ENCODE results near the gene INTS11. TPM values are rescaled to one million over a fixed set of nuclear protein-coding genes. Genes with fewer than 3 reads are reported as not detected.

INTS11 gene
- total and polyA plus RNA-seq, 9 of the 15 experiments (the other 6 are each of a cell fraction or from before 2014, with no cell fraction given) = 3.6 to 183 (median 110) TPM

DNA sequence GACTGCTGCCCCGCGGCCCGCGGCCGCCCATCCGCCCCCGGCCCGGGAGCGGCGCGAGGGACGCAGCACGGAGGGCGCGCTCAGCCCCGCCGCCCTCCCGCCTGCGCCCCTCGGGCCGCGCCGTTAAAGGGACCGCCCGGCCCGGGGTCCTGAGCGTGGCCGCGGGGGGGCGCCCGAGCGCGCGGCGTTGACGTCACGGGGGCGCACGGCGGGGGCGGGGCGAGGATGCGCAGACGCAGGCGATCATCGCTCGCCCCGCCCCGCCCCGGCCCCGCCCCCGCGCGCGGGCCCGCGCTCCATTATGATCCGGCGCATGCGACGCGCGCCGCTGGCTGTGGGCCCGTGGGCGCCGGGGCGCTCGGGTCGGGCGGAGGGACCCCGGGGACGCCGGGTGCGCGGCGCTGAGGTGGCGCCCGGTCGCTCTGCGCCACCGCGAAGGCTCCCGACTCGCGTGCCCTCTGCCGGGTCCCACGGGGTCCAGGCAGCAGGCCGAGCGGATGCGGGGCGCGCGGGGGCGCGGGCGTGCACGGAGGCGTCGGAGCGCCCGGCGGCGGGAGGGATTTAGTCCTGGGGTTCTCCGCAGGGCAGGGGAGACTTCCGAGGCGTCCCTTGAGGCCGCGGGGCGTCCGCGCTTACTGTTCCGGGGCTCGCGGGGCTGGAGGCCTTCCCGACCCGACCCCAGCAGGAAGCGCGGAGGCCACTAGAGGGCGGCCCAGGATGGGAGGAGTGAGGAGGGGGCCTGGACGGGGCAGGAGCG lies 25.0 kb upstream of the INTS11 start, which contains the start of gene DVL1 (continued):
- TF ChIP-seq, protein P1, sequence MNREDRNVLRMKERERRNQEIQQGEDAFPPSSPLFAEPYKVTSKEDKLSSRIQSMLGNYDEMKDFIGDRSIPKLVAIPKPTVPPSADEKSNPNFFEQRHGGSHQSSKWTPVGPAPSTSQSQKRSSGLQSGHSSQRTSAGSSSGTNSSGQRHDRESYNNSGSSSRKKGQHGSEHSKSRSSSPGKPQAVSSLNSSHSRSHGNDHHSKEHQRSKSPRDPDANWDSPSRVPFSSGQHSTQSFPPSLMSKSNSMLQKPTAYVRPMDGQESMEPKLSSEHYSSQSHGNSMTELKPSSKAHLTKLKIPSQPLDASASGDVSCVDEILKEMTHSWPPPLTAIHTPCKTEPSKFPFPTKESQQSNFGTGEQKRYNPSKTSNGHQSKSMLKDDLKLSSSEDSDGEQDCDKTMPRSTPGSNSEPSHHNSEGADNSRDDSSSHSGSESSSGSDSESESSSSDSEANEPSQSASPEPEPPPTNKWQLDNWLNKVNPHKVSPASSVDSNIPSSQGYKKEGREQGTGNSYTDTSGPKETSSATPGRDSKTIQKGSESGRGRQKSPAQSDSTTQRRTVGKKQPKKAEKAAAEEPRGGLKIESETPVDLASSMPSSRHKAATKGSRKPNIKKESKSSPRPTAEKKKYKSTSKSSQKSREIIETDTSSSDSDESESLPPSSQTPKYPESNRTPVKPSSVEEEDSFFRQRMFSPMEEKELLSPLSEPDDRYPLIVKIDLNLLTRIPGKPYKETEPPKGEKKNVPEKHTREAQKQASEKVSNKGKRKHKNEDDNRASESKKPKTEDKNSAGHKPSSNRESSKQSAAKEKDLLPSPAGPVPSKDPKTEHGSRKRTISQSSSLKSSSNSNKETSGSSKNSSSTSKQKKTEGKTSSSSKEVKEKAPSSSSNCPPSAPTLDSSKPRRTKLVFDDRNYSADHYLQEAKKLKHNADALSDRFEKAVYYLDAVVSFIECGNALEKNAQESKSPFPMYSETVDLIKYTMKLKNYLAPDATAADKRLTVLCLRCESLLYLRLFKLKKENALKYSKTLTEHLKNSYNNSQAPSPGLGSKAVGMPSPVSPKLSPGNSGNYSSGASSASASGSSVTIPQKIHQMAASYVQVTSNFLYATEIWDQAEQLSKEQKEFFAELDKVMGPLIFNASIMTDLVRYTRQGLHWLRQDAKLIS (CRISPR knock-in tag; IDR thresholded peaks at IDR 0.05) = no peak
- TF ChIP-seq, protein P2, sequence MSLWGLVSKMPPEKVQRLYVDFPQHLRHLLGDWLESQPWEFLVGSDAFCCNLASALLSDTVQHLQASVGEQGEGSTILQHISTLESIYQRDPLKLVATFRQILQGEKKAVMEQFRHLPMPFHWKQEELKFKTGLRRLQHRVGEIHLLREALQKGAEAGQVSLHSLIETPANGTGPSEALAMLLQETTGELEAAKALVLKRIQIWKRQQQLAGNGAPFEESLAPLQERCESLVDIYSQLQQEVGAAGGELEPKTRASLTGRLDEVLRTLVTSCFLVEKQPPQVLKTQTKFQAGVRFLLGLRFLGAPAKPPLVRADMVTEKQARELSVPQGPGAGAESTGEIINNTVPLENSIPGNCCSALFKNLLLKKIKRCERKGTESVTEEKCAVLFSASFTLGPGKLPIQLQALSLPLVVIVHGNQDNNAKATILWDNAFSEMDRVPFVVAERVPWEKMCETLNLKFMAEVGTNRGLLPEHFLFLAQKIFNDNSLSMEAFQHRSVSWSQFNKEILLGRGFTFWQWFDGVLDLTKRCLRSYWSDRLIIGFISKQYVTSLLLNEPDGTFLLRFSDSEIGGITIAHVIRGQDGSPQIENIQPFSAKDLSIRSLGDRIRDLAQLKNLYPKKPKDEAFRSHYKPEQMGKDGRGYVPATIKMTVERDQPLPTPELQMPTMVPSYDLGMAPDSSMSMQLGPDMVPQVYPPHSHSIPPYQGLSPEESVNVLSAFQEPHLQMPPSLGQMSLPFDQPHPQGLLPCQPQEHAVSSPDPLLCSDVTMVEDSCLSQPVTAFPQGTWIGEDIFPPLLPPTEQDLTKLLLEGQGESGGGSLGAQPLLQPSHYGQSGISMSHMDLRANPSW (CRISPR knock-in tag; IDR thresholded peaks at IDR 0.05) = peak; percentile 83; the same call in 1 of the 2 replicates
- TF ChIP-seq NR3C1 (CRISPR knock-in tag; IDR thresholded peaks at IDR 0.05) (peak; percentile 70; the same call in 1 of the 2 replicates), CREBBP (IDR thresholded peaks at IDR 0.05; ENCODE audit: low read depth, low read length) (no peak), SIN3A (IDR thresholded peaks at IDR 0.05; ENCODE audit: borderline replicate concordance in 2 of 2, control insufficient read depth in 1 of 2, low read depth in 2 of 2, low read length in 2 of 2) (peak; percentile 62 to 82; a peak in 3 of 4 replicates), NR1H2 (CRISPR knock-in tag; IDR thresholded peaks at IDR 0.05) (0 out of 2 replicates have a peak, but pooled peaks have one; percentile 13), RBM39 (optimal IDR thresholded peaks at IDR 0.05; ENCODE audit: low read depth, low read length) (no peak), FOXK2 (conservative IDR thresholded peaks at IDR 0.05 in 1 of 2, IDR thresholded peaks at IDR 0.05 in 1 of 2; ENCODE audit: low read depth in 2 of 2) (no peak), BACH1 (tag; IDR thresholded peaks at IDR 0.05) (no peak), DIDO1 (tag; IDR thresholded peaks at IDR 0.05; ENCODE audit: low read depth) (no peak)
- TF ChIP-seq, protein P3, sequence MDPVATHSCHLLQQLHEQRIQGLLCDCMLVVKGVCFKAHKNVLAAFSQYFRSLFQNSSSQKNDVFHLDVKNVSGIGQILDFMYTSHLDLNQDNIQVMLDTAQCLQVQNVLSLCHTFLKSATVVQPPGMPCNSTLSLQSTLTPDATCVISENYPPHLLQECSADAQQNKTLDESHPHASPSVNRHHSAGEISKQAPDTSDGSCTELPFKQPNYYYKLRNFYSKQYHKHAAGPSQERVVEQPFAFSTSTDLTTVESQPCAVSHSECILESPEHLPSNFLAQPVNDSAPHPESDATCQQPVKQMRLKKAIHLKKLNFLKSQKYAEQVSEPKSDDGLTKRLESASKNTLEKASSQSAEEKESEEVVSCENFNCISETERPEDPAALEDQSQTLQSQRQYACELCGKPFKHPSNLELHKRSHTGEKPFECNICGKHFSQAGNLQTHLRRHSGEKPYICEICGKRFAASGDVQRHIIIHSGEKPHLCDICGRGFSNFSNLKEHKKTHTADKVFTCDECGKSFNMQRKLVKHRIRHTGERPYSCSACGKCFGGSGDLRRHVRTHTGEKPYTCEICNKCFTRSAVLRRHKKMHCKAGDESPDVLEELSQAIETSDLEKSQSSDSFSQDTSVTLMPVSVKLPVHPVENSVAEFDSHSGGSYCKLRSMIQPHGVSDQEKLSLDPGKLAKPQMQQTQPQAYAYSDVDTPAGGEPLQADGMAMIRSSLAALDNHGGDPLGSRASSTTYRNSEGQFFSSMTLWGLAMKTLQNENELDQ (CRISPR knock-in tag; IDR thresholded peaks at IDR 0.05; ENCODE audit: borderline replicate concordance) = no peak
- TF ChIP-seq, protein P4, sequence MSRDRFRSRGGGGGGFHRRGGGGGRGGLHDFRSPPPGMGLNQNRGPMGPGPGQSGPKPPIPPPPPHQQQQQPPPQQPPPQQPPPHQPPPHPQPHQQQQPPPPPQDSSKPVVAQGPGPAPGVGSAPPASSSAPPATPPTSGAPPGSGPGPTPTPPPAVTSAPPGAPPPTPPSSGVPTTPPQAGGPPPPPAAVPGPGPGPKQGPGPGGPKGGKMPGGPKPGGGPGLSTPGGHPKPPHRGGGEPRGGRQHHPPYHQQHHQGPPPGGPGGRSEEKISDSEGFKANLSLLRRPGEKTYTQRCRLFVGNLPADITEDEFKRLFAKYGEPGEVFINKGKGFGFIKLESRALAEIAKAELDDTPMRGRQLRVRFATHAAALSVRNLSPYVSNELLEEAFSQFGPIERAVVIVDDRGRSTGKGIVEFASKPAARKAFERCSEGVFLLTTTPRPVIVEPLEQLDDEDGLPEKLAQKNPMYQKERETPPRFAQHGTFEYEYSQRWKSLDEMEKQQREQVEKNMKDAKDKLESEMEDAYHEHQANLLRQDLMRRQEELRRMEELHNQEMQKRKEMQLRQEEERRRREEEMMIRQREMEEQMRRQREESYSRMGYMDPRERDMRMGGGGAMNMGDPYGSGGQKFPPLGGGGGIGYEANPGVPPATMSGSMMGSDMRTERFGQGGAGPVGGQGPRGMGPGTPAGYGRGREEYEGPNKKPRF (IDR thresholded peaks at IDR 0.05; ENCODE audit: low read depth, low read length) = no peak
- TF ChIP-seq, protein P5, sequence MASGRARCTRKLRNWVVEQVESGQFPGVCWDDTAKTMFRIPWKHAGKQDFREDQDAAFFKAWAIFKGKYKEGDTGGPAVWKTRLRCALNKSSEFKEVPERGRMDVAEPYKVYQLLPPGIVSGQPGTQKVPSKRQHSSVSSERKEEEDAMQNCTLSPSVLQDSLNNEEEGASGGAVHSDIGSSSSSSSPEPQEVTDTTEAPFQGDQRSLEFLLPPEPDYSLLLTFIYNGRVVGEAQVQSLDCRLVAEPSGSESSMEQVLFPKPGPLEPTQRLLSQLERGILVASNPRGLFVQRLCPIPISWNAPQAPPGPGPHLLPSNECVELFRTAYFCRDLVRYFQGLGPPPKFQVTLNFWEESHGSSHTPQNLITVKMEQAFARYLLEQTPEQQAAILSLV (tag; IDR thresholded peaks at IDR 0.05) = no peak

Measured in K562 (cell line).